GM12801 (cell line): ENCODE measurements around the gene OR51L1.

ENCODE experiments used
- TF ChIP-seq, protein P1 (sequence below): IDR thresholded peaks from one replicate; pipeline ENCODE4 v1.5.1; 2011; ENCODE audit warnings: control low read depth; ENCODE audit not compliant: insufficient read length; ENCODE audit errors: extremely low read depth

The OR51L1 gene

DNA sequence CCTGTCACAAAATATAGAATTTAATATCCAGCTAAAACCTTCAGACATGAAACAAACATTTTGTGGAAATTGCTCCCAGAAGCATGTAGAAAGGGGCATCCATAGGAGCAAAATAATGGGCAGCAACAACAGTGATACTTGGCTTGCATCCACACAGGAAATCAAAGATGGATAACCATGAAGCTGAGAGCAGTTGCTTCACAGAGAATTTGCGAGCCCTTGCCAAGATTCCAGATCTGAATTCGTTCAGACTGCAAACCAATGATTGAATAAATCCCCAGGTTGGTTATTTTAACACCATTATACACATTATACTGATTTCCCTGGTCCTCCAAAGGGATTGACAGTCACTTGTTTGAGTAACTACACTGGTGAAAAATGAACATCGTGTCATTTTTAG lies 15.6 kb upstream of the OR51L1 start:
- TF ChIP-seq, protein P1, sequence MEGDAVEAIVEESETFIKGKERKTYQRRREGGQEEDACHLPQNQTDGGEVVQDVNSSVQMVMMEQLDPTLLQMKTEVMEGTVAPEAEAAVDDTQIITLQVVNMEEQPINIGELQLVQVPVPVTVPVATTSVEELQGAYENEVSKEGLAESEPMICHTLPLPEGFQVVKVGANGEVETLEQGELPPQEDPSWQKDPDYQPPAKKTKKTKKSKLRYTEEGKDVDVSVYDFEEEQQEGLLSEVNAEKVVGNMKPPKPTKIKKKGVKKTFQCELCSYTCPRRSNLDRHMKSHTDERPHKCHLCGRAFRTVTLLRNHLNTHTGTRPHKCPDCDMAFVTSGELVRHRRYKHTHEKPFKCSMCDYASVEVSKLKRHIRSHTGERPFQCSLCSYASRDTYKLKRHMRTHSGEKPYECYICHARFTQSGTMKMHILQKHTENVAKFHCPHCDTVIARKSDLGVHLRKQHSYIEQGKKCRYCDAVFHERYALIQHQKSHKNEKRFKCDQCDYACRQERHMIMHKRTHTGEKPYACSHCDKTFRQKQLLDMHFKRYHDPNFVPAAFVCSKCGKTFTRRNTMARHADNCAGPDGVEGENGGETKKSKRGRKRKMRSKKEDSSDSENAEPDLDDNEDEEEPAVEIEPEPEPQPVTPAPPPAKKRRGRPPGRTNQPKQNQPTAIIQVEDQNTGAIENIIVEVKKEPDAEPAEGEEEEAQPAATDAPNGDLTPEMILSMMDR: no peak

DNA sequence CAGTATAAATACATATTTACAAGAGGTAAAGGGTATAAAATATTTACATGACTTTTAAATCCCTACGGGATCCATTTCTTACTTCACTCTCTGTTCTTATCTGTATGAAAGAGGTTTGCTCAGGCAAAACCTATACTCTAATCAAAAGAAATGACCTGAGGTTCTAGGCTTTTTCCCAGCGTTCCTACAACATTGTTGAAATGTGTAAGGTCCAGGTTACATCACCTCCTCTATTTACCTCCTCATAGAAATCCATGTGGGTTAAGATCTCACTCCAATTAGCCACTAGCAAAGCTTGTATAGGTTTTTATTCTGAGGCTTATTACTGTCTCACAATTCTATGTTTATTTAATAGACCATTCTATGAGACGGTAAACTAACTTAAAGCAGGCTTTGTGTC lies 12.0 kb upstream of the OR51L1 start:
- TF ChIP-seq, protein P1: no peak

DNA sequence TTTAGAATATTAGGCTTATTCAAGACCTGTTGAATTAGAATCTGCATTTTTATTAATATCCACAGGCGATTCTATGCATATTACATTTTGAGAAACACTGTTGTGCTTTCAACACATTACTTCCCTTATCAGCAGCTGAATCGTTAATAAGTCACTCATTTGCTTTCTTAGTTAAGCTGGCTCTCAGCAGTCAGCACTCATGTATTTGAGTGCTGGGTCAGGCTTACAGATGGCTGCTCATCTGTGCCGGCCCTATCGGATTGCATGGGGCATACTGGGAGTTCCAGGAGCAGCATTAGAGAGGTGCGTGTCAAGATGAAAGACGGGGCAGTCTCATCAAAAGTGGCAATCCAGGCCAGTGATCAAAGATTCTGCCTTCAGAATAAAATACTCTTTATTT lies 10.8 kb upstream of the OR51L1 start:
- TF ChIP-seq, protein P1: no peak

DNA sequence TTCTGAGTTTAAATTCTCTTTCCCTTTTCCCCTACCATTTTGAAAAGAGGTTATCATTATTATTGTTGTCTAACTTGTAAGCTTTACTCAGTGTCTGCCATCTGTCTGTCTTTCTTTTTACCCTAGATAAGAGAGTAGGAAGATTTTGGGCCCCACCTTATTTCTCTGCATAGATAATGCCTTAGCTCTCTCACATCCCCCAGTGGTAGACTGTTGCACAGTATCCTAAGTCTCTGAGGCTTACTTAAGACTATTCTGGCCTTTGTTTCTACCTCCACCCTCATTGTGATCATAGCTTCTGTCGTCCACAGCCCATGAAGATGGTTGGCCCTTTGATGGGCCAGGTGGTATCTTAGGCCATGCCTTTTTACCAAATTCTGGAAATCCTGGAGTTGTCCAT lies 3.6 kb upstream of the OR51L1 start:
- TF ChIP-seq, protein P1: no peak

DNA sequence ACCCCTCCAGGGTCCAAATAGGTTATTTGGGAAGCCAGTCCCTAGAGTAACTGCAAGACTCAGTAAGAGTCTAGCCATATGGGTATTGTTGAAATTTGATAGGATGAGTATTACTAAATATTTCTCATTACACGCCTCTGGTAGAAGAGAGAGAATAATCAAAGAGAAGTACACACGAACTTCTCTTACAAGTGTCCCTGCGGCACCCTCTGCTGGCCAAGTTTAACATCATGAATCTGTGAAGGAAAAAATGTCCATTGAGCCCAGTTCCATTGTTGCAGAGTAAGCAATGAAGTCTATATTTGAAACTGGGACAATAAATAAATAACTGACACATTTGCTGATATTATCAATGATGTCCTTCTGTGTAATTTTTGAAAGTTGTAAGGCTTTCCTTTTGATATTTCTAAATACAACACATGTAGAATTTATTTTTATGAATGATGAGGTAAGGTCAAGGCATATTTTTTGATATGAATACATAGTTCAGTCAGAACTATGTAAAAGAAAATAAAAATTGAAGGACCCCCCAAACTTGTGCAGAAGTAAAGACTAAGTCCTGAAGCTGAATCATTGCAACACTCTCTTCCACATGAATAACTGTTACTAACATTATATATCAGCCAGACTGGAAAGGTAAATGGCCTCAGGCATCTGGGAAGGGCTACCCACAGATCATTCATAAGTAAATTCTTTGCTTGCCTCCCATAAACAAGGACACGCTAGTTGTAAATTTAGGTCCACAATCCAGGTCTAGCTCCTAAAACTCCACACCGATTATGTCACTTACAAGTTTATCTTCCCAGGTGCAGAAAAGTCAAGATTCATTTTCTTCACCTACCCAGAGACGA lies 10.0 kb downstream of the OR51L1 start:
- TF ChIP-seq, protein P1: no peak

DNA sequence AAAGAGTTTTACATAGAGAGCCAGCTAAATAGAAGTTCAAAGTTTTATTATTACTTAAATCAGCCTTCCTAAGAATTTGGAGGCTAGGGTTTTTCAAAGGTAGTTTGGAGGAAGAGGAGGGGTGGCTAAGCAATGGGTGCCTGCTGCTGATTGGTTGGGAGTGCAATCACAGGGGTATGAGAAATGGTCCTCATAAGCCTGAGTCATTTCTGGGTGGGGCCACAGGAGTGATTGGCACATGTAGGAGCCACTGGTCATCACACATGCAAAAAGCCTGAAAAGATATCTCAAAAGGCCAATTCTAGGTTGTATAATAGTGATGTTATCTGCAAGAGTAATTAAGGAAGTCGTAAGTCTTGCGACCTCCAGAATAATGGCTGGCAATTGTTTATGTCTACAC lies 12.9 kb downstream of the OR51L1 start:
- TF ChIP-seq, protein P1: no peak

DNA sequence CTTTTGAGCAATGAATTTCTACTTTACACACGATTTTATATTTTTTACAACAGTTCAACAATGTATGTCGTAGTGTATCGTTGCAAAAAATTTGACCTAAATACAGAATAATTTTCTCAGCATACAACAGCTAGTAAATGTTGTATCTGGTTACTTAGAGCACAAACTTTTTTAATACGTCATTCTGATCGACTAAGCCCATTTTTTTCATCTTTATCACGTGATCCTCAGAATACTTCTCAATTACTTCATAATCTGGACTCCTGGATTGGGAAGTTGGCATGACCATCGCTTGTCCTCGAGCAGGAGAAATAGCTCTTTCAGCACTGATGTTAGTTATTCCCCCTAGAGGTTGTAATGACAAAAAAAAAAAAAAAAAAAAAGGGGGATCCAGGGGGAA lies 16.6 kb downstream of the OR51L1 start:
- TF ChIP-seq, protein P1: no peak

DNA sequence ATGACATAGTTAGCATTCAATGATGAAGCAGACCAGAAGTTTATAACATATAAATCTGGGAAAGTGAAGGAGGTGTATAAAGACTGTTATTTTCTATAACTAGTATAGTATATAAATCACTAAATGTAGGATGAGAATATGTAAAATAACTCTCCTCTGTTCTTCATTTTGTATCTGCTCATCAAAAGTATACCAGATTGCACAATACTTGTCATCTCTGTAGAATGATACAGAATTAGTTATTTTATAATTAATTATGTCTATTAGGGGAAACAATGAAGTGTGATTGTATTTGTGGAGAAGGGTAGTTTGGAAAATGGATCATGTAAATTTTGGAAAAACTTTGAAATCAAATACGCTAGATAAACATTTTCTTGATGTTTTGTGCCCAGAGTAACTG lies 18.4 kb downstream of the OR51L1 start:
- TF ChIP-seq, protein P1: no peak
